Breast epithelium (tissue), 3 donors: ENCODE results near the gene SLFN13.

ENCODE experiments used
- POLR2A ChIP-seq: fragments of 450-650 bp; IDR thresholded peaks from one replicate; pipeline ENCODE4 v1.6.1; 2016; ENCODE audit warnings: antibody characterized with exemption, mild to moderate bottlenecking, moderate library complexity
- POLR2AphosphoS5 ChIP-seq, 3 donors: sonication (generic); formaldehyde crosslinking; IDR thresholded peaks; one replicate each; pipeline ENCODE4 v1.6.1; 2017; ENCODE audit warnings: antibody characterized with exemption in 3 of 3

- no peak for TF ChIP-seq POLR2AphosphoS5 (IDR thresholded peaks at IDR 0.05)
- no peak for TF ChIP-seq POLR2A
These were observed 297 bp upstream of the SLFN13 start for GRCh38 chr17:35448899-35449227.
